ENCODE data around the gene RAB4A.
"Not testable (repeated sequence)": the region's sequence is repeated elsewhere in the genome, so short reads cannot be mapped to it uniquely, and the experiment has no call there.

The RAB4A gene

DNA sequence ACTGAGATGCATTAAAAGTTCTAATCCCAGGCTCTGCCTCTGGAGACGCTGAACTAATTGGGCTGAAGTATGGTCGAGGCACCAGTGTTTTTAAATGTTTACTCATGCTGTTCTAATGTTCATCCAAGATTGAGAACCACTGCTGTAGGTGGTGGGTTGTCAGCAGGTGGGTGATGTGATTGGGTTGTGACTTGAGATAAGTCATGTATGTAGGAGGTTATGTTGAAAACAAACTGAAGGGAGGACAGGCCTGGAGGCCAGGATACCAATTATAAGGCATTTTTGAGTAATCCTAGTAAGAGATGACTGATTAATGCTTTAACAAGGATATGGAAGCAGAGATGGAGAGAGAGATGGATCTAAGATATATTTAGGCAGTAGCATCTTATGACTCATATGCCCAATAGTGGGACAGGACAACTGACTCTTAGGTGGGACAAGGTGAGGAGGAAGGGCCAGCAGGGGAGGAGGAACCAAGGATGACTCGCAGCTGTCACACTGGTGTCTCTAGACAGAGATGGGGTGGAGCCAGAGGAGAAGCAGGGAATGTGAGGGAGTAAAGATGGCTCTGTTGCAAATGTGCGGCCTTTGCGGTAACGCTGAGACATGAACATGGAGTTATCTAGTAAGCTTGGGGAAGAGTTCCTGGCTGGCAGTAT is 29.3 kb downstream of the RAB4A start:
- DNase-seq: no peak

DNA sequence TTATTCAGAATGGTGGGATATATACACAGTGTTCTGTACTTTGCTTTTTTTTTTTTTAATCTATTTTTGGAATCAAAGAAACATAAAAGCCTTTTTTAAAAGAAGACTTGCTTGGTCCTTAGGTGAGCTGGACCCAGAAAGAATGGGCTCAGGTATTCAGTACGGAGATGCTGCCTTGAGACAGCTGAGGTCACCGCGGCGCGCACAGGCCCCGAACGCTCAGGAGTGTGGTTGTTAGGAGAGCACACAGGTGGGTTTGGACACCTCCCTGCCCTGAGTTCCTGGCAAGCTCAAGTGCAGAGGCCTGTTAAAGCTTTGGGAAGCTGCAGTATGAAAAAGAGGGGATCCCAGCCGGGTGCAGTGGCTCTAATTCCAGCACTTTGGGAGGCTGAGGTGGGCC is 31.8 kb downstream of the RAB4A start:
- no peak for DNase-seq

DNA sequence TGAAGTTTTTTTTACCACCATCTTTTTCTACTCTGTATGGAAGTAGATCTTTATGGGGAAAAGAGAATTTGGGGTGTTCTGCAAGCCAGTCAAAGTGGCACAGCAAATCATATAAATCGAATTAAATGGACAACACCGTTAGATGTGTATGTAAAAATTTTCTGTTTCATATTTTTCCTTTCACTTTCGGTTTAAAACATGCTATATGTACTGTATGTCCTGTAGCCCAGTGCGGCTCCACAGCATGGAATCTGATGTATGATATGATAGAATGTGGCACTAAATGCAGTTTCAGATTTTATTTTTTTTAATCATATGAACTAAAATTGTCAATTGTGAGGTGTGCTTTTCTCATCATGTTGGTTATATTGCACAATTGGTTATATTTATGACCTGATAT is 32.9 kb downstream of the RAB4A start:
- no peak for DNase-seq

DNA sequence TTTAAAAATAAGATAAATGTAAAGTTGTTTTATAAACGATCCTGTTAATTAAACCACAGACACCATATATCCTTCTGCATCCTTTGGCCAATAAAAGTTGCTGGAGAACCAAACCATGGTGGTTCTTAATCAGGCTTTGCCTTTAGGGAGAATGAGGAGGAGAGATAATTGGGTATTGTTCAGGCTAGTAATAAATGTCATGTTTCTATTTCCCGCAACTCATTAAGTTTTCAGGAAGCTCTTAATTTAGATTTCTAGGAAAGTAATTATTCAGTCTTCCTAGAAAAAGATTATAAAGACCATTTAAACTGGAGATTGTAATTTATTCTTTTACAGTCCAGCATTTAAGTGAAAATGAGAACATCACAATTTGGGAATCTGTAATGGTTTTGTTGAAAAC is 34.5 kb downstream of the RAB4A start:
- no peak for DNase-seq

DNA sequence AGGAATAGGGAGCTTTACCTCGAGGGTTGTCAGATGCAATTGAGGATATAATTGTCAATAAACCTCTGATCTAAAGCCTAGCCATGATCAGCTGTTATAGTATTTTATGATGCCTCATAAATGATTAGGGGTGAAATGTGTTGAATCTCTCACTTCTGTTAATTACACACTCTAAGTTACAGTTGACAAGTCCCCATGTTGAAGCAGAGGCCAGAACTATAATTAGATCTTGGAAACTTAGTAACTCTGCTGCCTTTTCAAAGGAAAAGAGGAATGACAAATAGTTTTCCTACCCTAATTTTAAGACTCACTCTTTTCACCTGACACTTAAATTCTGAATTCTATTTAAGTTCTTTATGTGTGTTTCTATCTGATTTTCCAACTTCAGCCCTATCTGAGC is 38.2 kb downstream of the RAB4A start:
- DNase-seq: no peak

DNA sequence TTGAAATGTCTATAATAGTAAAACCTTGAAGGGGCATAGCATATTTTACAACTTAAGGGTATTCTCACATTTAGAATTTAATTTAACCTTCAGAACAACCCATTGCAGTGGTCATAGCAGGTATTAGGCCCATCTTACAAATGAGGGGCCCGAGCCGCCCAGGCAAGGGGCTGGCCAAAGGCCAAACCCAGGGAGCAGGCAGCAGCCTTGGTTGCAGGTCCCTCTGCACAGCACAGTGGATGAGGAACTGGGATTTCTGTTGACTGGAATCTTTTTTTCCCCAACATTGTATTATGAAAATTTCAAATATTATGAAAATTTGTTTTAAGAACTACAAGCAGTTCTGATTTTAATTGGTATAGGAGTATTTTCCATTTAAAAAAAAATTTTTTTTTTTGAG is 38.8 kb downstream of the RAB4A start:
- no peak for DNase-seq

DNA sequence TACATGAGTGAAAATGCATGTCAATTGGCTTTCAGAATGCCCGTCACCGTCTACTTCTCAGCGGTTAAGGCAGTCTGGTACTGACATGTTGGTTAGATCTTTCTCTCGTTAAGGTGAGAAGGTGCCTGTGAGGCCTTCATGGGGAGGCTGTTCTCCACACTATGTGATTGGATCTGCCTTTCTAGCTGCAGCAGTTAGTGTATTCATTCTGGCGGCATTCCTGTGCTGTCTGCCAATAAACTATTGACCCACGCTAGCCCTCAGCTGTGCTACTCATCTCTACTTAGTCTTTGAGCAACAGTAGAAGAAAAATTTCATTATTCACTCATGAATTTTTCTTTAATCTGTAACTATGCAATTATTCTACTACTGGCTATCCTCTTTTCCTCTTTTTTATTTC is 39.9 kb downstream of the RAB4A start:
- DNase-seq: no peak

DNA sequence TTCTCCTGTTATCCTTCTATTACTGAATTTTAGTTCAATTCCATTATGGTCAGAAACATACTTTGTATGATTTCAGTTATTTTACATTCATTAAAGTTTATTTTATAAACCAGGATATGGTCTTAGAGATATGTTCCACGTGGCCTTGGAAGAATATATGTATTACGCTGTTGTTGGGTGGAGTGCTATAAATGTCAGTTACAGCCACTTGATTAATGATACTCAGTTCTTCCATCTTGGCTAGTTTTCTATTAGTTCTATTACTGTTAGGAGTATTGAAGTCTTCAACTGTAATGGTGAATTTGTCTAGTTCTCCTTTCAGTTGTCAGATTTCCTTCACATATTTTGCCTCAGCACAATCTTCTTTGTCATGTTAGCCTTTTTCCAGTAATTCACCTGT is 45.3 kb downstream of the RAB4A start:
- no peak for DNase-seq

DNA sequence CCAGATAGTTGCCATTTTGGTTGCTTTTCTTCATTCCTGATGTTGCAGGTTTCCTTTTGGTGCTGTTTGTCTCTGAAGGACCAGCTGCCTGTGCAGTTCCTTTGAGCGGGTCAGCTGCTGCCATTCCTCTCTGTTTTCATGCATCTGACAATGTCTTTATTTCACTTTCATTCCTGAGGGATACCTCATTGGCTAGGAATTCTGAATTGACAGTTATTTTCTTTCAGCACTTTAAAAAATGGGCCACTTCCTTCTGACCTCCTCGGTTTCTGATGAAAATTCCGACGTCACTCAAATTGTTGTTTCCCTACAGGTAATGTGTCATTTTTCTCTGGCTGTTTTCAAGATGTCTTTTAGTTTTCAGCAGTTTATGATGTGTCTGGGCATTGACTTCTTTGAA is 47.1 kb downstream of the RAB4A start:
- no peak for DNase-seq

DNA sequence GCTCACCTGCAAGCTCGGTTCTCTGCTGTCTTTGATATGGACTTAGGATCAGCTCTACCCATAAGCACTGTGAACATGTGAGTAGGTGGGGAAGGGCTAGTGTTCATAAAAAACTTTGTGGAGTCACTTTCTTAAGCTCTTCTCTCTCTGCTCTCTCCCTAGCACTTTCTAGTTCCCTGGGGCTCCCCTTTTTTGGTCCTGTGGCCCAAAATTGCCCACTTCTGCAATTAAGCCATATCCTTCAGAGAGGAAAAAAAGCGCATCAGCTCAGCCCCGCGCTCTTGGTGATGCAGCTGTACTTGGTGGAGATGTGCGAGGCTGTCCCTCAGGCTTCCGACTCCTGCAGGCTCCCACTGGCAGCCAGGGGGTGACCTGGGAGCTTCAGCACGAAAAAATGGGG is 48.6 kb downstream of the RAB4A start:
- no peak for DNase-seq

DNA sequence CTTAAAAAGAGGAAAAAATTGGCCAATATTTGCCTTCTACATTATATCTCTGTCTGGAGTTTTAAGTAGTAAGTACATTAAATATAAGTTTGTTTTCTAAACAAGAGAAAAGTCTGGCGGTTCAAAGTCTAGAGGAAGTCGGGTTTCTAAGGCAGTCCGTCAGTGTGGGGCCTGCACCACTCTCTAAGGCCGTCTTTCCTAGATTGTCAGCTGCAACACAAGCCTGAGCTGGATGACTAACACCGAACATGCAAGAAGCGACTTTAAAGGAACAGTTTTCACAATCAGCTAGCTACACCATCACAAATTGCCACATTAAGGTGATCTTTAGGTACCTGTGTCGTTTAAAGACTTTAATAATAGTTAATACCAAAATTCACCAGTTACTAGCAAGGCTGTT is 52.3 kb downstream of the RAB4A start:
- DNase-seq: no peak

DNA sequence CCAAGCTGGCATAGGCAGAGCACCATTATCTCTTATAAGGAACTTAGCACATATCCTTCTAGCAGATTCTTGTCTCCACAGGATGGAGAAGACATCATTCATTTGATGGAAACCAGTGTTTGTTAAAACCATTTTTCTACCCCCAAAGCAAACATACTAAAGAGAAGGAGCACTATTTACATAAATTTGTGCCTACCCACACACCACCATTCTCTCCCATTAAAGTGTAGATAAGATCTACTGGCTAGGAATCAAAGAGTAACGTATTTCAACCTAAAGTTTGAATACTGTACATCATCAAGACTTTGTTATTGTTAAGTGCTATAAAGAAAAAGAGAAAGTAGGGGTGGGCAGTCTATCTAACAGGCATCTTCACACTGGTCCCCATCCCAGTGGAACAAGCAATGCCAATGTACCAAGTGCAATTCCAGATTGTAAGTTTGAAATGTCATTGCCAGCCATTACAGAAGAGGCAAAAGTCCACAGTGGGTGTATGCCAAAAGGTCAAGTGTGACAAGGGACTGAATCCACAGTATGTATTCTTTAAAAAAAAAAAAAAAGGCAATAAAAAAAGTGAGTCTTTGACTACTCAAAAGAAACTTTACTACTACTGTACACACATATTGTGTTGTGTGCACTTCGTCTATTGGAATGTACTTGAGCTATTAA is 53.1 kb downstream of the RAB4A start:
- no peak for DNase-seq

DNA sequence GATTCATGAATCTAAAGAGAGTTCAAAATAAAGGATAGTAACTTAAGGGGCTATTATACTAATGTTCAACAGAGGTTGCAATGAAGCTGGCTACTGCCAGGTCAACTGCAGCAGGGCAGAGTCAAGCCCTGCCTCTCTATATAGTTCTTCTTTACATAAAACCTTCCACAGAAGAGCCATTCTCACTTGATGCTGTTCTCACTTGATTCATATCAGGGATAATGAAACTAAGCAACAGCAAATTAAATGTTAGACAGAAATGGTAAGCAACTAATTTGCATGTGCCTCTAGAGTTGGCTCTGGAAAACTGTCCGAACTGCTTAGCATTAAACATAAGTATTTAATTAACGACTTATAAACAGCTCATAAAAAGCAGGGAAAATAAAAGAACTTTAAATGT is 54.5 kb downstream of the RAB4A start:
- no peak for DNase-seq

DNA sequence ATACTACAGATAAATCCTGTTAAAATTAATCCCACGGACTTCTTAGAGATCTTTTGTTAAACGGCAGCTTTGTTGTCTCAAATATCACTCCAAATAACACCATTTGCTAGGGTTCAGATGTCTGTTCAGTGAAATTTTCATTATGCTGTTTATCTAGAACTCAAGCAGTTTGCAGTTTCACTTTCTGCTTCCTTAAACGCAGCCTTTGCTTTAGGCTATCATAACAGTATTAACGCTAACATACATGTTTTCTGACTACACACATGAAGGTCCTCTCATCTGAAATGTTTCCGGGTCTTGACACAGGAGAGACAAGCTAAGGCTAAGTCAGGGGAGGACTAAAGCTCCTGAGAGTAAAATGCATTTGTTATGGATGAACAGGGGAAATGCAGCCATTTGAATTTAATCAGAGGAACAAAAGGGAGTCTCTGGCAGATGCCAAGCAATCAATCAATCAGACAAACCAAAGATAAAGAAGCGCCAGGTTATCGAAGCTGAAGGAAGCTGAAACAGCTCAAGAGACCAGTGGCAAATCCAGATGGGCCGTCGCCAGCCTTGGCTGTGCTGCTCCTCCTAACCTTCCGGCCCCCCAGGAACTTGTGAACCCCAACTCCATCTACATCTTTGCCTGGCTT is 55.1 kb downstream of the RAB4A start:
- no peak for DNase-seq

DNA sequence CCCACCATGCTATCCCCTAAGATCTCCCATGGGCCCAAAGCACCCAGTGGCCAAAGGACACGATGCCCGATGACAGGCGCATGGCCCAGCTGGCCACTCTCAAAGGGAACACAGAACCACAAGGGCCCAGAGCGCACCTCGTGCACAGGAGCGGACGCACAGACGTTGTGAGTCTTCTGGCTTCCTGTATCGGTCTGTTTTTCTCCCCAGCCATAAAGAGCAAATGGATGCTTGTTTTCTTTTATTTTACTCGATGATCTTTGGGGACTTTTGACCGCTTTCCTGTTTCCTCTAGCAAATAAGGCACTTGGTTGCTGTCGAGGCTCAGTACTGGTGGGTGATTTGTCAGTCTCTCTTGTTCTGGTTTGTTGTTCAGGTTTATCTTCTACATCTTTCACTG is 55.7 kb downstream of the RAB4A start:
- DNase-seq: no peak

DNA sequence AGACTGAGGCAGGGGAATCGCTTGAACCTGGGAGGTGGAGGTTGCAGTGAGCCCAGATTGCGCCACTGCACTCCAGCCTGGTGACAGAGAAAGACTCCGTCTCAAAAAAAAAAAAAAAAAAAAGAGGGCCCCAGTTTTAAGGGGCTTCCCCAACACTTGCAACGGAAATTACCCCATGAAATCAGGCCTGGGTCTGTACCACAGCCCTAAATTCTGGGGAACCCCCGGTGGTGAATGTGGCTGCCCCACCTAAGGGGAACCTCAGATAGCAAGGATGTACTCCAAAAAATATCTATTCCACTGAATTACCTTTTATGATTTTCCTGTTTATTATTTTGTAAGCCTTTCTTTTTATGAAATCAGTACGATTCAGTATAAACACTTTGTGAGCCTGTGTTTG is 56.9 kb downstream of the RAB4A start:
- not testable (repeated sequence) for DNase-seq

DNA sequence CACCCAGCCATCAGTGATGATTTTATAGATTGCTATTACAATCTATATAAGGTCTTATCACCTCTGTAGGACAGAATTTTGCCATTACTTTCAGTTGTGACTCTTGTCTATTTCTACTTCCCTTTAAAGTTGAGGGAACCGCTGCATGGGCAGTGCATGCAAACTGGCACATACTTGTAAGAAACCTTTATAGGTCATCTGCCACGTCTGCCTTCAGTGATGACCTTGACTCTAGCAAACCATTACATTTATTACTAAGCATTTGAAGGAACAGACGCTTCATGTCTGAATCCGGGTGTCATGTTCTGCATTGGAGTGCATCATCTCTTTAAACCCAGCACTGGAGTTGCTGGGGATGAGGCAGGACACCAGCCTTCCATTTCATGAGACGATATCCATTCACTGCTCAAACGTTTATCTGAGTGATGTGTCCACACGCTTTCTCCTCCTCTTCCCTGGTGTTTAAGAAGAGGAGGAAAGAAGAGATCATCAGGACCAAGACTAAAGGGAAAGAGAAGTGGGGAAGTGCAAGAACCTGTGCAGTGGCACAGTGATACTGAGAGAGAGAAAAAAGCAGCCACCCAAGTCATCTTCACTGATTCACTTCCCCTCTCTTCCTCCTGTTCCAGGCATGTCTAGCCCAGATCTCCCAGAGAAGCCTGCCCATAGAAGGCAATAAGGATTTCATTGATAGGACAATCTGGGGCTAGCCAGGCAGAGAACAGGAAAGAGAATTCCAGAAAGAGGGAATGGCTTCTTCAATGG is 57.9 kb downstream of the RAB4A start:
- no peak for DNase-seq

DNA sequence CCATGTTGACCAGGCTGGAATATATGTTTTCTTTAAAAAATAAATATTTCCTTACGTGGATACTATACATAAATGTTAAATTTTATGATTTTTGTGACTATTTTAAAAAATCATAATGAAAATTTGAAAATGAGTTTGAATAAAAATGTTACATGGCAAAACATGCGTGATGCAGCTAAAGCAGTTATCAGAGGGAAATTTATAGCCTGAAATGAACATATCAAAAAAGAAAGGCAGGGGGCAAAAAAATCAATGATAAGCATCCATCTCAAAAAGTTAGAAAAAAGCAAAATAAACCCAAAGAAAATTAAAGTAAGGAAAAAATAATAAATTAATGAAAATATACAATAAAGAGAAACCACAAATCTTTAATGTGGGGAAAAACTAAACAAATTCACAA is 63.4 kb downstream of the RAB4A start:
- DNase-seq: no peak

DNA sequence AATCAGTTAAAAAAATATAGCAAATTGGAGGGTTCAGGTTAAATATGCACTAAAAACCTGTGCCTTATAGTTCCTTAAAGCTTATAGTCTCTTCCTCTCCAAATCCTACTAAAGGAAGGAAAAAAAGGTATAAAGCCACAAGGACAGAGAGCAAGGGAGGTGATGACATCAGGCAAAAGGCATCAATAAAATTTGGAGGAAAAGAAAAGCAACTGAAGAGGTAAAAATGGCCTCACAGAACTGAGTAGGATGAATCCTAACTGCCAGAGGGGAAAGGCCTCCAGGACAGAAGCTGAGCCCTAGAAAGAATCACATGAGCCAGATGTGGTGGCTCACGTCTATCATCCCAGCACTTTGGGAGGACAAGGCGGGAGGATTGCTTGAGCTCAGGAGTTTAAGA is 63.8 kb downstream of the RAB4A start:
- DNase-seq: no peak

DNA sequence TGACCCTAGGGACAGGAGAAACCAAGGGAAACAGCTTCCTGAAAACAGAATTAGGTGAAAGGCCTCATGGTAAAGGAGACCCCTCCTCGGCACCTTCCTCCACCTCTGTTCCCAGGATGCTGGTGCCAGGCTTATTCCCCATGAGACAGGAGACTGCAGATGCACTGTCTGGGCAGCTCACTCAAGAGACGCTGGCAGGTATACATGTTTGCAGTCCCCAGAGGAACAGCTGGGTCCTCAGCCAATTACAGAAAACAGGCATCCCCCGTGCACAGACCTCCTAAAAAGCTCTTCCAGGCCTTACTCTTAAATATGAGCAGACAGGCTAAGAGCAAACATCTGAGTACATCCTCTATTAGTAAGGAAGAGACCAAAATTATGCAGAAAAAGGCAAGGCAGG is 65.4 kb downstream of the RAB4A start:
- no peak for DNase-seq

DNA sequence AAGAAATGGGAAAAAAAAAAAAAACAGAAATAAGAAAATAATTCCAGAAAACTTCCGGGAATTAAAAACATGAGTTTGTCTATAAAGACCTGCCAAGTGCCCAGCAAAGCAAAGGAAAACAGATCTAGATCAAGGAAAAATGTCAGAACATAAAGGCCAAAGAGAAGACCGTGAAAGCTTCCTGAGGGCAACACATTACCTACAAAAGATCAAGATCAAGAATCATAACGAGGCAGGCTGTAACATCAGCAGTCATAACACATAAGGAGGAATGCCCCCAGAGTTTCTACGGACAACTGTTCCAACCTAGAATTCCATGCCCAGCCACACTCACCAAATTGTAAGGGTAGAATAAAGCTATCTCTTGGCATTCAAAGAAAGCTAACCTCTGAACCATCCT is 68.2 kb downstream of the RAB4A start:
- DNase-seq: no peak

DNA sequence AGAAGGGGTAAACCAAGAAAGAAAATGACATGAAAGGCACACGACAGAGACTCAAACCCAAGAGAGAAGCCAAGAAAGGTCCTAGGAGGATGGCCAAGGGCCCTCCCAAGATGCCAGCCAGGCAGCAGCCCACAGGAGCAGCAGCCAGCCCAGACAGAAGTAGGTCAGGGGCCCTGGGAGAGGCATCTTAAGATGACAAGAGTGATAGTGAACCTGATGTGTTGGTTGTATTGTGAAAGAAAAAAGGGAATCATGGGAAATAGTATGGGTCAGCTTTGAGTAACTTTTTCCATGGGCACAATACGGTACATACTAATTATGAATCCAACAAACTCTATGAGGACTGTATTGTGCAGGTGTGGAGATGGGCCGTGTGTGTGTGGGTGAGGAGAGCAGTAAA is 68.6 kb downstream of the RAB4A start:
- DNase-seq: no peak

DNA sequence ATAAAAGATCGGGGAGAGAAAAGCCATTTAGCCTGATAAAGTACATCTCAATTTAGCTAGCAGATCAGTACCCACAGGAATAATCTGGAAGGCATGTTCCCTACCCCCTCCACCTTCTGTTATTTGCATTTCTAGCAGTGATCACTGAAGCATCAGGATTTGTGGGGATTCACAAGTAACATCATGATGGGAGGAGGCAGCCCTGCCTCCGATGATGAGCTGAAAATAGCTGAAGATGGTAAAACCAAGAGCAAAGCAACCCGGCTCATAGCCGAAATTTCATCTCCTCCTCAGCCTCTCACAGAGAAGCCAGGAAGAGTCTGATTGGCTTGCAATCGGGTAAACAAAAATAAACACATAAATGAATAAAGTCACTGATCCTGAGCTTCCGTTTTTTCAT is 69.6 kb downstream of the RAB4A start:
- DNase-seq: no peak

All from stimulated activated CD4-positive, alpha-beta T cell treated with anti-CD3 and anti-CD28 coated beads, Interleukin-4, amount 100 ng/mL, for 1 hour (primary cell).